GM20431 (cell line): ENCODE measurements around the gene IL4I1.

Experiments
- in situ Hi-C: fragments of 300-500 bp; cut with MseI, MboI; formaldehyde crosslinking; loops from one replicate; pipeline ENCODE4 v1.15.0; 2020; ENCODE audit warnings: low sequenced_read_pairs; ENCODE audit not compliant: unreplicated experiment

Gene IL4I1

DNA sequence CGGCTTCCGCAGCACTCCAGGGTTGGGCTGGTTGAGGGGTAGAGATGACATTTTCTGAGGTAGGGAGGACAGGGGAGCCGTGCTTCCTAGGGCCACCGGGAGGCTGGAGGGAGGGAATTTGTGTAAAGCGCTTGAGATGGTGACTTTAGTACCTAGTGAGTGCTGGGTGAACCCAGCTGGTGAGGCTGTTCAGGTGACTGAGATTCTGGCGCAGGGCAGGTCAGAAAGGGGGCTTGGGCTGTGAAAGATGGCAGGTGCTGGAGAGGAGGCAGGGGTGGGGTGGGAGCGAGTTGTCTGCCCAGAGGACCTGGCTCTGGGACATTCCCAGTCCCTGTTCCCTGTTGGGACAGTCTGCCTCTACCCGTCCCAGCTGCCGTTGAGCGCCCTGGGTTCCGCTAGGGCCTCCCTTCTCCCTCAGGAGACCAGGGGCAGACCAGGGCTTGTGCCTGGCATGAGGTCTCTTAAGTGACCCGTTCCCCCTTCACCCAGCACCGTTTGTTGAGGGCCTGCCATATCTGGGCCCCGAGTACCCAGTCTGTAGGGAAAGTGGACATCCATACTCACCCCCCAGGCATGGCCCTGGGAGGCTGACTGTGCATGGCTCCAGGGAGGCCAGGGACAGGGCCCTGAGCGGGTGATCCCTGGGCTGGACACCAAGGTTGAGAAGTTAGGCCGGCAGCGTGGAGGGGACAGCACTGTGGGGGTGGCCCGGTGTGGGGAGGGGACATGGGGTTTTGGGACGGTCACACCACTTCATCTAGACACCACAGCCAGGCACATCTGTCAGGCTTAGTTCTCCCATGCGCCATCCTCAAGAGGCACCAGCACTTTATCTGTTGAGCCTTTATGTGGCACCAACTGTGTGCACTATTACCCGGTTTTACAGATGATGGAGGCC lies 40.8 kb downstream of the IL4I1 start:
- in situ Hi-C loops, result no loop called here

- in situ Hi-C loops, result no loop called here
Observed at GRCh38 chr19:49855277-49855675, 41.4 kb downstream of the IL4I1 start.

- in situ Hi-C loops, result no loop called here
Observed at GRCh38 chr19:49854378-49855263, 42.1 kb downstream of the IL4I1 start.

DNA sequence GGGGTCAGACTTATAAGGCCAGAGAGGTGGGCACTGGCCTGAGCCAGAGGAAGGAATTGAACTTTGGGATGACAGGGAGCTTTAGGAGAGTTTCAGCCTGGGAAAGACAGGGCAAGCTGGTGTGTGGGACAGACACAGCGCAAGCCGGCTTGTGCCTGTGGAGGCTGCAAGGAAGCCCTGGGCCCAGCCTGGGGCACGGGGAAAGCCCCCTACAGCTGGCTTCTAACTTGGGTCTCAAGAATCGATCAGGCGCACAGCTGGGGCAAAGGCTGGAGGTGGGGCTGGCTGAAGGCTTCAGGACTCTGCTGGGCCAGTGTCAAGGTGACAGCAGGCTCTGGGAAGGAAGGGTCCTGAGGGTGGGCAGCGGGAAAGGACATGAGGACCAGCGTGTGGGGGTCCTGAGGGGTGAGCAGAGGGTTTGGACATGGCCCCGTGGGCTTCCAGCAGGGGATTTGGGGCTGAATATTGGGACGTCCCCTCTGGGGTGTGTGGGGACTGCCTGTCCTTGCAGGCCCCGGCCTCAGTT lies 42.8 kb downstream of the IL4I1 start:
- in situ Hi-C loops, result no loop called here

DNA sequence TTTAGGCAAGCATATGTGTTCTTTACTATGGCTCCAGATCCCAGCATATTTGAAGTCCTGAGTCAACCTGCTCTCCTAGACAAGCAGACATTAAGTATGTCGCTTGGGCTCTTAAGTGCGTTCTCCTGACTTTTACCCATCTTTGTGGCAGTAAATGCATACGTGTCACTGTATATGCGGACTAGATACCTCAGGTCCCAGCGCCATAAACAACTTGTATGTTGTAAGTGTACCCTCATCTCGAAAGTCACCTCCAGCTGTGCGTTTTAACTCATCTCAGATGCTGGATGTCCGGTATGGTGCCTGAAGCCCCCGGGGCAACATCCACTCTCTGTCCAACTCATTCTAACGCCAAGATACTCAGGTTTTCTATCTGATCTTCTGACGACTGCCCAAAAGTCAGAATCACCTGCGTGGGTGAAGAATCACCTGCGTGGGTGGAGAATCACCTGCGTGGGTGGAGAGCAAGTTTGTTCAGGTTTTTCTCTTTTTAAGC lies 44.0 kb downstream of the IL4I1 start:
- in situ Hi-C loops, result no loop called here

- in situ Hi-C loops, result no loop called here
Observed at GRCh38 chr19:49851456-49852259, 45.0 kb downstream of the IL4I1 start.

- in situ Hi-C loops, result no loop called here
Observed at GRCh38 chr19:49850487-49851342, 46.0 kb downstream of the IL4I1 start, which contains the start of gene PTOV1. TSS of gene PTOV1 (plus strand) at chr19:49851159.

GRCh38 chr19:49850221-49850486 lies 46.5 kb downstream of the IL4I1 start:
- in situ Hi-C loops, result no loop called here

DNA sequence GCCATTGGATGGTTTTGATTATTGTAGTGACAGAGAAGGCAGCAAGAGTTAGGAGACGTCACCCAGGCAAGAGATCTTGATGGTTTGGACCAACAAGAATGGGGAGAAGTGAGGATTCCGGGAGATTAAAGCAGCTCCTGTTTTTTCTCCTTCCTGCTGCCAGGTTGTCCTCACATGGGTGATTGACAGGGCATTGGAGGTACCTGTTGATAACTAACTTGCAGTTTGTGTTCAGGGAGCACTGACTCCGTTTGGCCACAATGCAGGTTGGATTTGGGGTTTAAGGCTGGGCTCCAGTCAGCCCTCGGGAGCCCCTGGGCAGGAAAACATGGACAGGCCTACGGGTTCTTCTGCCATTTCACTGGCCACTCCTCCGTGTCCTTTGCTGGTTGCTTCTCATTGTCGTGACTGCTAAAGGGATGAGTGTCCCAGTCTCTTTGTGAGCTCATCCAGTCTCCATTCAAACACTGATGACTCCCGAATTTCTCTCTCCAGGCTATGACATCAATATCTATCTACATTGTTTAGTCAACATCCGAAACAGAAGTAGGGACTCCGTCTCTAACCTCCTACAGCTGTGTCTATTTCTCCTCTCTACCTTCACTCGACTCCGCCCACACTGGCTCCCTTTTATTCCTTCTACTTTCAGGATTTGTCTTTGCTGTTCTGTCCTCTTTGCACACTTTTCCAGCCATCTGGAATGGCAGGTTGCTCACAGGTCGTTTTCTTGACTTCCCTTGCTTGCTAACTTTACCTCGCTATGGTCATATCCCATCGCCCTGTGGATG lies 47.1 kb downstream of the IL4I1 start:
- in situ Hi-C loops, result no loop called here

GRCh38 chr19:49848938-49849337 lies 47.7 kb downstream of the IL4I1 start:
- in situ Hi-C loops, result no loop called here

DNA sequence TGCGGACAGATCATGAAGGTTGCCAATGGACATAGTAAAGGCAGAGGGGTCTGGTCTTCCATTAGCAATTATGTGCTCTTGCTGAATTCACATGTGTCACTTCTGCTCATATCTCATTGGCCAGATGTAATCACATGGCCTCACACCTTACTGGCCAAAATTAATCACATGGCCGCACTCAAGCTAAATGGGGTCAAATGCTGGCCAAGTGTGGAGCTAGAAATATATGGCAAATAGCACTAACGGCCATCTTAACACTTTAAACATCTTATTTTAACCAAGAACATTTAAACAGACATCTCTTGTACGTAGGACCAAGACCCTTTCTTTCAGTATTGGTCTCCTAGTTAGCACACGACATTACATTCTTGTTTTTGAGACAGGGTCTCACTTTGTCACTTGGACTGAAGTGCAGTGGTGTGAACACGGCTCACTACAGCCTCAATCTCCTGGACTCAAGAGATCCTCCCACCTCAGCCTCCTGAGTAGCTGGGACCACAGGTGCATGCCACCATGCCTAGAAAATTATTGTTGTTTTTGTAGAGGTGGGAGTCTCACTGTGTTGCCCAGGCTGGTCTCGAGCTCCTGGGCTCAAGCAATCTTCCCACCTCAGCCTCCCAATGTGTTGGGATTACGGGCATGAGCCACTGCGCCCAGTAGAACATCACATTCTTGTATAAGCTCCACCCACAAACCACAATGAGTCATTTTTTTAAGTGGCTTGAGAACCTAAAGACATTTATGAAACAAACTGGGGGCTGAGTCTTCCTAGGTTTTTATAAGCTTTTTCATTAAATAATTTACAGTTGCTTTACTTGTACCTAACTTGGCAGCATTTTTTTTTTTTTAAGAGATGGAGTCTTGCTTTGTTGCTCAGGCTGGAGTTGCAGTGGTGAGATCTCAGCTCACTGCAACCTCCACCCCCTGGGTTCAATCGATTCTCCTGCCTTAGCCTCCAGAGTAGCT lies 48.7 kb downstream of the IL4I1 start:
- in situ Hi-C loops, result no loop called here

GRCh38 chr19:49846408-49846807 lies 50.3 kb downstream of the IL4I1 start:
- in situ Hi-C loops, result no loop called here

GRCh38 chr19:49845414-49845813 lies 51.3 kb downstream of the IL4I1 start:
- in situ Hi-C loops, result no loop called here

DNA sequence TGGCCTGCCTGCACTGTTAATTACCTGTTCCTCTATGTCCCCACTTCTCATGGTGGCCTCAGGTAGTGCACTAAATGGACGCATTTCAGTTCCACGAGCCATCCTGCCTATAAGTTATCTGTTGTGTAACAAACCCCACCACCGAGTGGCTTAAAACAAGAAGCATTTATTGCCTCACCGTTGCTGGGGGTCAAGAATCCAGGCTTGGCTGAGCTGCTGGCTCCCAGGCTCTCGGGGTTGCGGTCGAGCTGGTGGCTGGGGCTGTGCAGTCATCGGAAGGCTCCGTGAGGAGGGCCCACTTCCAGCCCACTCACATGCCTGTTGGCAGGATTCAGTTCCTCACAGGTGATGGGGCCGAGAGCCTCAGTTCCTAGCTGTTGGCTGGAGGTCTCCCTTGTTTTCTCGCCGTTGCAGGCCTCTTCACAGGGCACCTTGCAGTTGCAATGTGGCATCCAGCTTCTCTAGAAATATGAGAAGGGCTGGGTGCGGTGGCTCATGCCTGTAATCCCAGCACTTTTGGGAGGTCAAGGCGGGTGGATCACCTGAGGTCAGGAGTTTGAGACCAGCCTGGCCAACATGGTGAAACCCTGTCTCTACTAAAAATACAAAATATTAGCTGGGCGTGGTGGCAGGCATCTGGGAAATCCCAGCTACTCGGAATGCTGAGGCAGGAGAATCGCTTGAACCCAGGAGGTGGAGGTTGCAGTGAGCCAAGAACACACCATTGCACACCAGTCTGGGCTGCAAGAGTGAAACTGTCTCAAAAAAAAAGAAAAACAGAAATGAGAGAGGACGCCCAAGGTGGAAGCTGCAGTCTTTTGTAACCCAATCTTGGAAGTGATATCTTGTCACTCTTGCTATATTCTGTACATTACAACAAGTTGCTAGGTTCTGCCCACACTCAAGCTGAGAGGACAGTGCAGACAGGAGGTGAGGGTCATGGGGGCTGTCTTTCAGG lies 52.3 kb downstream of the IL4I1 start:
- in situ Hi-C loops, result no loop called here

- in situ Hi-C loops, result no loop called here
Observed at GRCh38 chr19:49843265-49843664, 53.4 kb downstream of the IL4I1 start.

DNA sequence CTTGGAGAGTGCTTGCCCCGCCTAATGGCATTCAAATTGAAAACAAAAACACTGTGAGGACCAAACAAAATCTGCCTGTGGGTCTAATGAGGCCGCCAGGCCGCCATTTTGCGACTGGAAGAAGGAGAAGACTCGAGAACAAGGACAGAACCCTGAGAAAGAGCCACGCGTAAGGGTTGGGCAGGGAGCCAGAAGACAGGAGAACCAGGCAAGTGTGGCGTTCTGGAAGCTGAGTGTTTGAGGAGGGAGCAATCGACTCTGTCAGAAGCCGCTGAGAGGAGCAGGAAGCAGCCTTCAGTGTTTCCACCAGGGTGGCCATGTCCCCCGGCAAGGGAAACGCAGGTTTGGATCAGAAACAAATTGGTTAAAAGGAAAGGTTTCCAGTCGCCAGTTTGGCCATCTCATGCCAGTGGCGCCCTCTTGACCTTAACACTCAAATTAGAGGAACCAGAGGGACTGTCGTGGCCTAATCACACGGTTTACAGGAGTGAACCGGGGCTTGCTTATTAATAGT lies 55.9 kb downstream of the IL4I1 start:
- in situ Hi-C loops, result no loop called here
